GM21423 (cell line): ENCODE measurements around the gene PTPRJ.
A peak's percentile ranks its signal among the peaks of the same experiment; 100 is the strongest.
"Not testable (repeated sequence)": the region's sequence is repeated elsewhere in the genome, so short reads cannot be mapped to it uniquely, and the experiment has no call there.

ENCODE experiments used
- ATAC-seq: cut with Tn5 transposase; IDR thresholded peaks from one replicate; pipeline ENCODE4 v1.9.1; 2021; ENCODE audit warnings: mild to moderate bottlenecking, moderate library complexity; ENCODE audit not compliant: unreplicated experiment

The PTPRJ gene

DNA sequence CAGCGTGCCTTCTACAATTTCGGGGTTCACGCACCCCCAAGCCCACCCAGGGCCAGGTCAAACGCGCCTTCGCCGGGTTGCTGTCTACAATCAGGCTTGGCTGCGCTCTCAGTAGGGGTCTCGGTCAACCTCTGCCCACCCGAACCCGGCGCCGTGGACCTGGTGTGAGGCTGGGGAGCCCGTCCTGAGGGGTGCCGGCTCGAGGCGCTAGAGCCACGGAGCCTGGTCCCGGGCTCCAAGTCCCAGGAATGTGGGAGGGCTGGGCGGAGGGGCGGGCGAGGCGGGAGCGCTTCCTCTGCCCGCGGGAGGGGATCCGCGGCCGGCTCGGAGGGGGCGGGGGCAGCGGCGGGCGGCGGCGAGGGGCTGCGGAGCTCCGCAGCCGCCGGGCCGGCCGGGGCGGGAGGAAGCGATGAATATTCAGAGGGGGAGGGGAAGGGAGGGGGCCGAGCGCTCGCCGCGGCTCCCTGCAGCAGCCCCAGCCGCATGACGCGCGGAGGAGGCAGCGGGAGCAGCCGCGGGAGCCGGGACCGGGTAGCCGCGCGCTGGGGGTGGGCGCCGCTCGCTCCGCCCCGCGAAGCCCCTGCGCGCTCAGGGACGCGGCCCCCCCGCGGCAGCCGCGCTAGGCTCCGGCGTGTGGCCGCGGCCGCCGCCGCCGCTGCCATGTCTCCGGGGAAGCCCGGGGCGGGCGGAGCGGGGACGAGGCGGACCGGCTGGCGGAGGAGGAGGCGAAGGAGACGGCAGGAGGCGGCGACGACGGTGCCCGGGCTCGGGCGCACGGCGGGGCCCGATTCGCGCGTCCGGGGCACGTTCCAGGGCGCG, at the start of gene PTPRJ:
Gene PTPRJ (plus strand): TSS at position 472 of the 819 bp plus-strand sequence. CDS start 354 bp downstream, outside the sequence.
- ATAC-seq, result peak; percentile 47

DNA sequence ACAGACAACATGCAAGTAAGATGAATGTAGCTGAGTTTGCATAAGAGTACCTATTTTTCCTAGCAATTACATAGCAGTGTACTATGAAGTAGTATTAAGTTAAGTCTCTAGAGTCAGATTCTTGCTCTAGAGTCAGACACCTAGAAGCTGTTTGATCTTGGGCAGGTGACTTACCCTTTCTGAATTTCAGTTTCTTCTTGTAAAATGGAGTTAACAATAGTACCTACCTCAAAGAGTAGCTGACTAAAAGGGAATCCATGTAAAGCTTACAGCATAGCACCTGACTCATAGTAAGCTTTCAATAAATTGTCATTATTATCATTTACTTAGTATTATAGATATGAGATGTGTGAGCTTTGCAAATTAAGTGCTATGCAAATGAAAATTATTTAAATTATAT, 47.8 kb upstream of the PTPRJ start:
- ATAC-seq, result no peak

DNA sequence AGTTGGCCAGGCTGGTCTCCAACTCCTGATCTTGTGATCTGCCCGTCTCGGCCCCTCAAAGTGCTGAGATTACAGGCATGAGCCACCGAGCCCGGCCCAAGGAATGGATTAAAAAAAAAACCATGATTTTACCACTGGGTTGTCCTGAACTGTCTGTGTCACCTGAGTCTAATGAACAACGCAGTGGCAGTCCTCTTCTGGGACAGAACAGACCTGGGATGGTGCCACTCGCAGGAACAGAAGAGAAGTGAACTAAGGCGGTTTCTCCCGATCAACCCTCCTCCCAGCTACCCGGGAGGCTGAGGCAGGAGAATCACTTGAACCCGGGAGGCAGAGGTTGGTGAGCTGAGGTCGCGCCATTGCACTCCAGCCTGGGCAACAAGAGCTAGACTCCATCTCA, 46.6 kb upstream of the PTPRJ start:
- not testable (repeated sequence) for ATAC-seq

DNA sequence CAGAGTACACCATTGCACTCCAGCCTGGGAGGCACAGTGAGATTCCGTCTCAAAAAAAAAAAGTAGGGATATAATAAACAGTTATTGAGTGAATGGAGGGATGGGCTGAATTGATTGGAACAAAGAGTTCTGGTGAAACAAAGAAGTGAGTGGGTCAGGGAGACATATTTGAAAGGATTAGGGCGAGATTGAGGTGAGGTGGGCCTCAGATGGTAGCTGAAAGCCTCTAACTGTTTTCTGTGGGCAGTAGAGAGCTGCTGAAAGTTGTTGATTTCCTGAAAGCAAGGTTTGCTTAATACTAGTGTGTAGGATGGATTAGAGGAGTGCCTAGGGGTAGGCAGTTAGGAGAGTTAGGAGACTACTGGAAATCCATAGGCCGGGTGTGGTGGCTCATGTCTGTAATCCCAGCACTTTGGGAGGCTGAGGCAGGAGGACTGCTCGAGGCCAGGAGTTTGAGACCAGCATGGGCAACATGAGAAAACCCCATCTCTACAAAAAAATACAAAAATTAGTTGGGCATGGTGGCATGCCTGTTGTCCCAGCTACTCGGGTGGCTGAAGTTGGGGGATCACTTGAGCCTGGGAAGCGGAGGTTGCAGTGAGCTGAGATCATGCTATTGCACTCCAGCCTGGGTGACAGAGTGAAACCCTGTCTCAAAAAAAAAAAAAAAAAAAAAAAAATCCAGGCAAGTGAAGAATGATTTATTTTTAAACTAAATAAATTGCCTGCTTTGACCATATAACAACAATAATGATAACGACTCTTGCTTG, 41.4 kb upstream of the PTPRJ start:
- no peak for ATAC-seq

DNA sequence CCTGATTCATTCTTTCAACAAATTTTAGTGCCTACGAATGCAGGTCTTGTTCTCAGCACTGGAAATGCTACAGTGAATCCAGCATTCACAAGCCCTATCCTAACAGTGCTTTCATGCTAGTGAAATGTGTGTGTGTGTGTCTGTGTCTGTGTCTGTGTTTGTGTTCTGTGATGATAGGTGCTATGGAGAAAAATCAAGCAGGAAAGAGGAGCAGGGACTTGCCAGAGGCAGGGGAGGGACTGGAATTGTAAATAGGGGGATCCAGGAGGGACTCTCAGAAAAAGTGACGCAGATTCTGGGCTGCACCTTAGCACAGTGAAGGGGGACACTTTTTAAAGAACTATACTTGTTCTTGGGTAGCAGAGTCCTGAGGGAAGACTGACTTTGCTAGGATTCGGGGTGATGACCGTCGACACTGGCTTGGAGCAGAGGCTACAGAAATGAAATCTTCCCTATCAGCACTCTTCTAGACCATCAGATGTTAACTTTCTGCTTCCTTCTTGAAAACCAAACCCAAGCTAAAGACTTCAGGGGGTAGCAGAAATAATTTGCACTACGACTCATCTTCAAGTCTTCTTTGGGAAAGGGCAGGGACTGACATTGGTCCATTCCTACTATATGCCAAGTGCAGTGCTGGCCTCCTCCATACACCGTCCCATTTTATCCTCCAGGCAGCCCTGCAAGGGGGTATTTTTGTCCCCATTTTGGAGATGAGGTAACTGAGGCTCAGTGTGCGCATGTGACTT, 39.3 kb upstream of the PTPRJ start:
- ATAC-seq, result no peak

DNA sequence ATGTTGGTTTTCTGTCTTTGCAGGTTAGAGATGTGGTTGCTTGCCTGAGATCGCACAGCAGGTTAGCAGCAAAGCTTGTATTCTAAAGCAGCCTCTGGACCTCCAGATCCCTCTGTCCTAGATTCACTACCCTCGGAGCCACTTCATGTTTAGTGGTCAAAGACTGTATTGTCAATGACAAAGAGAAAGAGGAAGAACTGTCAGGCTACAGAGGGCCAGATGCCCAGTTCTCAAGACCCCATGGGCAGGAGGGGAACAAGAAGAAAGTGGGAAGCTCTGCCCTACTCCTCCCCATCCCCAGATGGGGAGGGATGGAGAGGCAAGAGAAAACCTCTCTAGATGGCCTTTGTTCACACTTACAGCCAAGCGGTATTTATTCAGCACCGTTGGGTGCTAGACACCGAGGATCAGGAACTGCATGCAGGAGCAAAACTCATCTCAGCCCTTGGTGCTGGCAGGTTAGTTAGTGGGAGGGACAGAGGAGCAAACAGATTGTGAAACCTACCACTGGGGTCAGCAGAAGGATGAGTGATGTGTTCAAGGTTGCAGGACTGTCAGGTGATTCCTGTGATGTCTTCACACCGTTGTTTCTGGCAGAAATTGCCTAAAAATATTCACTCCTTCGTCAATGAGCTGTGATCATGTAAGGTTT, 38.3 kb upstream of the PTPRJ start:
- no peak for ATAC-seq

DNA sequence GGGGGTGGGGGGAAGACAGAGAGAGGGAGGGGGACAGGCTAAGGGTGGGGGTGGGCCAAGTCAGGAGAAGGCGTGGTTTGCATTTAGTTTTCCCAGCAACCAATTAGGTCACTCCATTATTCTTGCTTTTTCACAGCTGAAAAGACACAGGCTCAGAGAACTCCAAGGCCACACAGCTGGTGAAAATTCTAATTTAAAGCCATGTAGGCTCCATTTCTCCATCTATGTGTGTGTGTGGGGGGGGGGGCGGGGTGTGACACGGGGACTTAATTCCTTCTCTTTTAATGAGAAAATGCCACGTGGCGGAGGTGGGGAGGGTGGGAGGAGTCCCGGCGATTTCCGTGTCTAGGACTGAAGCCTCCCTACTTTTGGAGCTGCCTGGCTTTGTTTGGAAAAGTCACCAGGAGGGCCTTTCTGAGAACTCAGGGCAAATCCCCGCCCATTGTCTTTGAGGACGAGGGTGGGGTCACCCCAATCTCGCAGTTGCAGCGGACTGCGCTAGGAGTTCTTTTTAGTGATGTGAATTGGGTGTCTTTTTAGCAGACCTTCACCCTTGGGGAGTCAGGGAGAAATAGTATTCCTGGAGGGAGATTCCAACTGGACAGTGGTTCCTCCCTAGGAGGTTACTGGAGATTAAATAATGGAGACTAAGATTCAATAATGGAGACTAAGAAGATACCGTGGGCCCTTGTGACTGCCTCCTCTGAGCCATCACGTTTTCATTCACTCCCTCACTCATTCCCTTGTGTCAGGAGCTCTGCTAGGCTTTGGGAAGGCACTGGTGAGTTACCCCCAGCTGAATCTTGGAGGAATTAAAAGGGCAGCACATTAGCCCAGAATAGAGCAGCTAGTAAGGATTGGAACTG, 36.4 kb upstream of the PTPRJ start:
- no peak for ATAC-seq

DNA sequence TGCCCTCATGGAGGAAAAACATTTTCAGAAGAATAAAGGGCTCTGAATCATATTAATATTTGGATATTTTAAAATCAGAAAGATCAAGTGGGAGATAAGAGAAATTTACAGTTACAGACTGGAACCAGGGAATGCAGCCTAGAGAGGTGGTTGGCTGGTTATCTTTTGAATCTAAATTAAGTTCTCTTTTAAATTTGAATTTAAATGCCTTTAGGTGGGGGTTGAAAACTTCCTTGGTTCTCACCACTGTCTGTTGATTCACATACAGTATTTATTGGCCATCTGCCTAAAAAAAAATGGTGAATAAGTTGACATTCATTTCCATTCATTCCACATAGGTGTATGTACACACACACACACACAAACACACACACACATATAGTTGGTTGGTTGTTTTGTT, 35.7 kb upstream of the PTPRJ start:
- no peak for ATAC-seq

DNA sequence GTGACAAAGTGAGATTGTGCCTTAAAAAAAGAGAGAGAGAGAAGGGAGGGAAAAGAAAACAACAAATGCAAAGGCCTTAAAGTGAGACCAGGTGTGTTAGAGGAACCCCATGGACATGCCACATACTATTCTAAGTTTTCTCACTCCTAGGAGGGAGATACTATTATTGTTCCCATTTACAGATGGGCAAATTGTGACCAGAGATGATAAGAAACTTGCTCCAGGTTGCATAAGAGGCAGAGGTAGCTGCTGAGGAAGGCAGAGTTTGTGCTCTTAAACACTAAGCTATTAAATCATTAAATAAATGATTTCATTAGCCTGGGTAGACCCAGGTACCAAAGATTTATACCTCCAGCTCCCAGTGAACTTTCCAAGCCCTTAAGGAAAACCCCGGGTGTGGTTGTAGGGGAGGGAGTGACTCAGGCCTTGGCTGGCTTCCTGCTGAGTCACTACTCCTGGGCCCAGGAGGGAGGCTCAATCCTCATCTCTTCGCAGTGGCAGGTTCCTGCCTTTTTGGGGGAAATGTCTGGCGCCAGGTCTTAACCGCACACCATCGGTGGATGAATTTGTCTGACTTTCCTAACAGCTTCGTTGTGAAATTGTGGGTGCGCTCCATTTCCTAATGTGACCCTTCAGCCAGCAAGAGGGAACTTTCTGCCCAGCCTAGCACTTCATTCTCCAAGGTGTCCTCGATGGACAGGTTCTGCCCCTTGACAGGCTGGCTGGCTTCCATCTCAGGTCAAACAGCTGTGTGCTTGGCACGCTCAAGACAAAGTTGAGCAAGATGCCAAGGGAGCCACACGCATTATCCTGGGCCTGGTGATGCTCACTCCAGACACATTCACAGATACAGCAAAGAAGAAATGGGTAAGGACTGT, 33.4 kb upstream of the PTPRJ start:
- no peak for ATAC-seq

DNA sequence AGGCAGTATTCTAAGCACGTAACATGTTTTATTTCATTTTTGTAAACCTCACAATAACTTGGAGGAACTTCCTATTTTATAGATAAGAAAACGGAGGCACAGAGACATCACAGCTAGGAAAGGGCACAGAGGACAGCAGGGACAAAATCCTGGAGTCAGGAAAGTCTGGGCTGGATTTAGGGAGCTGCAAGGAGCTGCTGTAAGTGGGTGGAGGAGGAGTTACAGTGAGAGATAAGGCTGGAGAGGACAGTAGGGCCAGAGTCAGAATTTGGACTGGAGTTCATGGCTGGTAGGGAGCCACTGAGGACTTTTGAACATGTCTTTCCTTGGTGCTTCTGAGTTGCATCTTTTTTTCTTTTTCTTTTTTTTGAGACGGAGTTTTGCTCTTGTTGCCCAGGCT, 32.2 kb upstream of the PTPRJ start:
- no peak for ATAC-seq

DNA sequence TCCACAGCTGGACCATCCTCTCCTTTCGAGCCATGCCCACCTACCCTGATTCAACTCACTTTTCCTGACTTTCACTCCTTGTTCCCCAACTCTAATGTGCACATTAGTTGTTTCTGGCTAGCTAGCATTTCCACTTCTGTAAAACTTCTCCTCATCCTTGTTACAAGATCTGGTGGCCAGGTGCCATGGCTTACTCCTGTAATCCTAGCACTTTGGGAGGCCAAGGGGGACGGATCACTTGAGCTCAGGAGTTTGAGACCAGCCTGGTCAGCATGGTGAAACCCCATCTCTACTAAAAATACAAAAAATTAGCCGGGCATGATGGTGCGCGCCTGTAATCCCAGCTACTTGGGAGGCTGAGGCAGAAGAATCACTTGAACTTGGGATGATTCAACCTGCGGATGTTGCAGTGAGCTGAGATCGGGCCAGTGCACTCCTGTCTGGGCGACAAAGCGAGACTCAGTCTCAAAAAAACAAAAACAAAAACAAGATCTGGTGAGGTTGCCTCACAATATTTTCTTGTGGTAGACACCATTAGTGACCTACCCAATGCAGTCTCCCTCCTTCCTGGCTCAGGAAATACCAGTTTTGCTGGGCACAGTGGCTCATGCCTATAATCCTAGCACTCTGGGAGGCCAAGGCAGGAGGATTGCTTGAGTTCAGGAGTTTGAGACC, 31.2 kb upstream of the PTPRJ start:
- not testable (repeated sequence) for ATAC-seq

DNA sequence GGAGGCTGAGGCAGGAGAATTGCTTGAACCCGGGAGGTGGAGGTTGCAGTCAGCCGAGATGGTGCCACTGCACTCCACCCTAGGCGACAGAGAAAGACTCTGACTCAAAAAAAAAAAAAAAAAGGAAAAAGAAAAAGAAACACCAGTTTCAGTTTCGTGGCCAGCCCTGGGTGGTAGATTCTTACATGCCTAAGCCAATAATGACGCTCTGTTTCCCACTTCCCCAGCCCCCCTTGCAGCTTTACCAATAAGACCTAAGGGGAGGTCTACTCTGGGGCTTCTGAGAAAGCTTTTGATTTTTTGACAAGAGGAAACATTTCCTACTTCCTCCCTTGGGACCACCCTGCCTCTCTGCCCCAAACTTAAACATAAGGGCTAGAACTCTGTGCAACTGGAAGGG, 30.0 kb upstream of the PTPRJ start:
- no peak for ATAC-seq

DNA sequence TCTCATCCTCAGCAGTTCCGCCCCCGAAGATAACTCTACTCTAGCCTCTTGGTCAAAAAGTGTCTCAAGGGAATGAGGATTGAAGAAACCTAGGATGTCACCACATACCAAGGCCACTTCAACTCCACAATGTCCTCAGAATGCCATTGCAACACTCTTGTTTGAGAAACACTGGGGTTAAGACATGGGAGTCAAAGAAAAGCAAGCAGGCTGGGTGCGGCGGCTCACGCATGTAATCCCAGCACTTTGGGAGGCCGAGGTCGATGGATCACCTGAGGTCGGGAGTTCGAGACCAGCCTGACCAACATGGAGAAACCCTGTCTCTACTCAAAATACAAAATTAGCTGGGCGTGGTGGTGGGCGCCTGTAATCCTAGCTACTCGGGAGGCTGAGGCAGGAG, 28.9 kb upstream of the PTPRJ start:
- ATAC-seq, result not testable (repeated sequence)

DNA sequence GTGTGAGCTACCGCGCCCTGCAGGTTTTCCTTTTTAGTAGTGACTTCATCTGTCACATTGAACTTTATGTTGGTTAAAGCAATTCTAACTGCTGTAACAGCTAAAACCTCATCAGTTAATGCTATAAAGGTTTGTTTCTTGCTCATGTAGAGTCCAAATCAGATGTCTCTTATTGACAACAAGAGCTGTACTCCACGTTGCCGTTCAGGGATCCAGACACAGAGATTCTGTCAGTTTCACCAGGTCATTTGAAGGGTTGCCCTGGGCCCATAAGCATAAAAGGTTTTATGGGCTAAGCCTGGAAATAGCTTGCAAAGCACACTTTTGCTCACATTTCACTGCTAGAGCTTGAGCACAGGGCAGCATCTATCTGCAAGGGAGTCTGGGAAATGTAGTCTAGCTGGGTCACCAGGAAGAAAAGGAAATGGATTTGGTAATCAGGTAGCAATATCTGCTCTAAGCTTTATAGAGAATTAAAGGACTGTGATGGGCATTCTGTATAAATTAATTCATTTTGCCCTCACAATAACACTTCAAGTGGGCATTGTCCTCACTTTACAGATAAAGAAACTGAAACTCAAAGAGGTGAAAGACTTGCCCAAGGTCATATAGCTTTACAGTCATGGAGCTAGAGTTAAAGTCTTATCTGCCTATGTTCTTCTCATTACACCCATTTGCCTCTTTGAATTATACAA, 25.2 kb upstream of the PTPRJ start:
- ATAC-seq, result no peak

DNA sequence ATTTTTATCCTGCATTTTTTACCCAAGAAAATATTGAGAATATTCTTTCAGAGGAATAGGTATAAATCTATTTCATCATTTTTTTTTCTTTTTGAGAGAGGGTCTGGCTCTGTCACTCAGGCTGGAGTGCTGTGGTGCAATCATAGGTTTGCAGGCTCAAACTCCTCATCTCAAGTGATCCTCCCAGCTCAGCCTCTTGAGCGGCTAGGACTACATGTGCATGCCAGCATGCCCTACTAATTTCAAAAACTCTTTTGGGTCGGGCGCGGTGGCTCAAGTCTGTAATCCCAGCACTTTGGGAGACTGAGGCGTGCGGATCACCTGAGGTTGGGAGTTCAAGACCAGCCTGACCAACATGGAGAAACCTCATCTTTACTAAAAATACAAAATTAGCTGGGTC, 20.3 kb upstream of the PTPRJ start:
- ATAC-seq, result no peak

DNA sequence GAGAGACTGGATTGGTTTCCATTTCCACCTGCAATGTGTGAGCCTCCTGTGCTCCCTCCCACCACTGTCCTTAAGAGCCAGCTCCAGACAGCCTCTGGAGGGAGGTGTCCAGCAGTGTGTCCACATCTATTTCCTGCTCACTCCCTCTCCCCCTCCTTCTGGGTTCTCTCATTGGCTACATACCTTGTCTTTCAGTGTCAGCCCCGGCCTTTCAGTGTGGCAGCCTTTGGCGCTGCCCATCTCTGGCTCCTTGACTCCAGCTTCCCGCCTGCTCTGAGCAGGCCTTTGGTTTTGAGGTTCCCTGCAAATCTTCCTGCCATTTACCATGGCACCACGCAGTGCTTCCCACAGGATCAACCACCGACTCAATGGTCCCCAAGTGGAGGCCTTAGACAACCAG, 19.0 kb upstream of the PTPRJ start:
- no peak for ATAC-seq

DNA sequence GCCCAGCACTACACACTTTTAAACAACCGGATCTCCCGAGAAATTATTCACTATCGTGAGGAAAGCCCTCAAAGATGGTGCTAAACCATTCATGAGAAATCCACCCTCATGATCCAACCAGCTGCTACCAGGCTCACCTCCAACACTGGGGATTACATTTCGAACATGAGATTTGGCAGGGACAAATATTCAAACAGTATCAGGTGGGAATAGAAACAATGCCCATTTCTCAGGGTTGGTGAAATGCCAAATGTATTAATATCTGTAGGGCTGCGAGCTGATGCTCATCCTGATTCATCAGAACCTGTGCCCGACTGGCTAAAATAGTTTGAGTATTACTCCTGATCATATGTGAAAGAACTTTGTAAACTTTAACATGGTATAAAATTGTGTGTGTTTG, 15.8 kb upstream of the PTPRJ start:
- ATAC-seq, result no peak
